GM23338 (cell line): Measurements from ENCODE around the gene THADA. TPM values are rescaled to one million over a fixed set of nuclear protein-coding genes. Genes with fewer than 3 reads are reported as not detected.

Experiments
- ATAC-seq: fragments of 200-7000 bp; cut with Tn5 transposase; 3 replicates; pipeline ENCODE4 v1.9.1; 2020
- DNase-seq: peaks from one replicate; pipeline ENCODE4 v3.0.0-alpha.2; 2015; ENCODE audit warnings: low spot score
- H2AFZ ChIP-seq: fragments of 200-600 bp; sonication (generic); 2 replicates; pipeline ENCODE4 v1.8.0; 2016; ENCODE audit warnings: antibody characterized with exemption, mild to moderate bottlenecking, moderate library complexity
- H3F3A ChIP-seq: fragments of 200-600 bp; sonication (generic); replicated peaks from 2 replicates; pipeline ENCODE4 v1.8.0; 2017; ENCODE audit warnings: antibody characterized with exemption, mixed run types, low read depth
- H3K27ac ChIP-seq: fragments of 200-600 bp; sonication (generic); 2 replicates; pipeline ENCODE4 v1.6.1; 2016; ENCODE audit warnings: low read depth
- H3K27me3 ChIP-seq: fragments of 200-600 bp; sonication (generic); 2 replicates; pipeline ENCODE4 v1.8.0; 2016; ENCODE audit warnings: mild to moderate bottlenecking, mixed run types, moderate library complexity; ENCODE audit not compliant: insufficient read depth
- H3K36me3 ChIP-seq: fragments of 200-600 bp; sonication (generic); 2 replicates; pipeline ENCODE4 v1.8.0; 2016; ENCODE audit warnings: mild to moderate bottlenecking; ENCODE audit not compliant: insufficient read depth
- H3K4me1 ChIP-seq: fragments of 200-600 bp; sonication (generic); 2 replicates; pipeline ENCODE4 v1.8.0; 2016; ENCODE audit warnings: mild to moderate bottlenecking, moderate library complexity; ENCODE audit not compliant: insufficient read depth
- H3K4me2 ChIP-seq: fragments of 200-600 bp; sonication (generic); 2 replicates; pipeline ENCODE4 v1.7.1; 2017; ENCODE audit warnings: mixed run types
- H3K4me3 ChIP-seq: fragments of 200-600 bp; sonication (generic); 2 replicates; pipeline ENCODE4 v1.6.1; 2016; ENCODE audit warnings: mixed run types
- H3K79me2 ChIP-seq: fragments of 200-600 bp; sonication (generic); replicated peaks from 2 replicates; pipeline ENCODE4 v1.8.0; 2017; ENCODE audit warnings: mild to moderate bottlenecking; ENCODE audit not compliant: insufficient read depth
- H3K9me2 ChIP-seq: fragments of 200-600 bp; sonication (generic); 2 replicates; pipeline ENCODE4 v1.8.0; 2017; ENCODE audit not compliant: insufficient read depth
- H4K20me1 ChIP-seq: fragments of 200-600 bp; sonication (generic); replicated peaks from 2 replicates; pipeline ENCODE4 v1.8.0; 2017; ENCODE audit warnings: mild to moderate bottlenecking; ENCODE audit not compliant: insufficient read depth
- H3K27ac Mint-ChIP-seq: 2 replicates; pipeline ENCODE4 v1.8.0; 2020; ENCODE audit warnings: inconsistent platforms, mild to moderate bottlenecking, moderate library complexity, mixed read lengths
- H3K27me3 Mint-ChIP-seq: 3 replicates; pipeline ENCODE4 v1.8.0; 2022; ENCODE audit warnings: low read depth, mild to moderate bottlenecking, moderate library complexity, mixed read lengths, inconsistent platforms; ENCODE audit not compliant: insufficient read depth, poor library complexity
- H3K36me3 Mint-ChIP-seq: 3 replicates; pipeline ENCODE4 v1.8.0; 2021; ENCODE audit warnings: low read depth, mild to moderate bottlenecking, inconsistent platforms, moderate library complexity, mixed read lengths
- H3K4me1 Mint-ChIP-seq: 3 replicates; pipeline ENCODE4 v1.8.0; 2020; ENCODE audit warnings: mild to moderate bottlenecking, inconsistent platforms, mixed read lengths
- H3K4me3 Mint-ChIP-seq: 3 replicates; pipeline ENCODE4 v1.8.0; 2021; ENCODE audit warnings: moderate library complexity, mild to moderate bottlenecking, inconsistent platforms, mixed read lengths
- H3K9me3 Mint-ChIP-seq: 3 replicates; pipeline ENCODE4 v1.8.0; 2020; ENCODE audit warnings: moderate library complexity, mild to moderate bottlenecking, inconsistent platforms, mixed read lengths
- CREB1 ChIP-seq: fragments of 250-450 bp; sonication (Bioruptor Pico); IDR thresholded peaks from 2 replicates; pipeline ENCODE4 v1.5.0; 2020; ENCODE audit warnings: low read depth, mild to moderate bottlenecking, moderate library complexity
- CTCF ChIP-seq, 2 experiments: fragments of 200-600 bp in 1 of 2; sonication (generic) in 1 of 2; conservative IDR thresholded peaks; 2 replicates each; pipeline versions ENCODE4 v1.5.1 to v1.6.1; 2016 to 2017; ENCODE audit warnings: antibody characterized with exemption in 2 of 2, low read depth in 2 of 2, mild to moderate bottlenecking in 2 of 2, moderate library complexity in 1 of 2
- ETS1 ChIP-seq: IDR thresholded peaks from 2 replicates; pipeline ENCODE4 v1.6.1; 2016; ENCODE audit warnings: antibody characterized with exemption
- EZH2 ChIP-seq: fragments of 200-600 bp; sonication (generic); IDR thresholded peaks from one replicate; pipeline ENCODE4 v1.8.0; 2017; ENCODE audit warnings: antibody characterized with exemption, mild to moderate bottlenecking, low read depth; ENCODE audit not compliant: unreplicated experiment
- EZH2phosphoT487 ChIP-seq: fragments of 200-600 bp; sonication (generic); IDR thresholded peaks from one replicate; pipeline ENCODE4 v1.8.1; 2018; ENCODE audit warnings: antibody characterized with exemption; ENCODE audit not compliant: unreplicated experiment
- JUNB ChIP-seq: IDR thresholded peaks from one replicate; pipeline ENCODE4 v1.6.1; 2016; ENCODE audit warnings: antibody characterized with exemption; ENCODE audit not compliant: unreplicated experiment
- NANOG ChIP-seq: IDR thresholded peaks from 2 replicates; pipeline ENCODE4 v1.6.1; 2016; ENCODE audit warnings: antibody characterized with exemption, borderline replicate concordance
- POLR2AphosphoS5 ChIP-seq: IDR thresholded peaks from 2 replicates; pipeline ENCODE4 v1.6.1; 2016; ENCODE audit warnings: antibody characterized with exemption, low read depth
- REST ChIP-seq: IDR thresholded peaks from one replicate; pipeline ENCODE4 v1.6.1; 2018; ENCODE audit warnings: antibody characterized with exemption; ENCODE audit not compliant: unreplicated experiment
- STAT1 ChIP-seq: IDR thresholded peaks from one replicate; pipeline ENCODE4 v1.6.1; 2016; ENCODE audit warnings: antibody characterized with exemption; ENCODE audit not compliant: unreplicated experiment
- ZNF114 ChIP-seq: fragments of 250-450 bp; sonication (Bioruptor Pico); IDR thresholded peaks from 2 replicates; pipeline ENCODE4 v1.5.0; 2020; ENCODE audit warnings: mild to moderate bottlenecking, moderate library complexity
- ZNF331 ChIP-seq: fragments of 250-450 bp; sonication (Bioruptor Pico); IDR thresholded peaks from 2 replicates; pipeline ENCODE4 v1.5.0; 2020; ENCODE audit warnings: low read depth, mild to moderate bottlenecking, moderate library complexity
- ZNF462 ChIP-seq: fragments of 250-450 bp; sonication (Bioruptor Pico); IDR thresholded peaks from 2 replicates; pipeline ENCODE4 v1.5.0; 2020; ENCODE audit warnings: mild to moderate bottlenecking, moderate library complexity
- polyA plus RNA-seq: library from polyadenylated mRNA; unstranded; fragments of >200 nt; fragmentation: Nextera tagmentation; extraction: Ambion mirVana; gene quantifications from 2 replicates; pipeline ENCODE4 v1.2.1, GENCODE V29; 2016
- total RNA-seq: library from RNA; depleted of rRNA; stranded (reverse); fragments of >200 nt; shearing (Covaris generic); gene quantifications from 2 replicates; pipeline ENCODE4 v1.2.3, GENCODE V29; 2014

THADA gene
- total and polyA plus RNA-seq, 2 experiments from 2014 or later = 17.0 to 30.7 TPM

- 0 out of 2 replicates have a peak, but pooled peaks cover 6% of the 10 kb centered on the region for H3K9me2 ChIP-seq
- H3K27me3 ChIP-seq = no peaks in the 10 kb centered on the region
- peaks cover 8% of the 10 kb centered on the region for H3K36me3 Mint-ChIP-seq
- H3K4me2 ChIP-seq = no peak overlapping the region
- no peaks in the 10 kb centered on the region for H3K36me3 ChIP-seq
- H3K9me3 Mint-ChIP-seq = no peaks in the 10 kb centered on the region
- H3K27me3 Mint-ChIP-seq = no peaks in the 10 kb centered on the region
- H3K27ac Mint-ChIP-seq = no peak overlapping the region
- ATAC-seq (no peak), DNase-seq (no peak)
- peaks cover 8% of the 10 kb centered on the region; the same call in 1 of the 2 replicates for H3F3A ChIP-seq
- no peak overlapping the region for H2AFZ ChIP-seq
- no peaks in the 10 kb centered on the region; the same call in 1 of the 2 replicates for H4K20me1 ChIP-seq
- H3K79me2 ChIP-seq = no peaks in the 10 kb centered on the region
- TF ChIP-seq POLR2AphosphoS5 (no peak), REST (no peak), STAT1 (no peak), CREB1 (no peak), NANOG (no peak), ETS1 (no peak), ZNF114 (CRISPR knock-in tag) (no peak), EZH2phosphoT487 (no peak), JUNB (no peak), EZH2 (no peak), ZNF331 (no peak), ZNF462 (CRISPR knock-in tag) (no peak), CTCF (conservative IDR thresholded peaks at IDR 0.05; ENCODE audit: low read depth in 2 of 2) (no peak)
- H3K4me3 Mint-ChIP-seq = no peak overlapping the region
- H3K4me3 ChIP-seq = no peak overlapping the region
- H3K4me1 Mint-ChIP-seq = no peaks in the 10 kb centered on the region
- H3K4me1 ChIP-seq = no peaks in the 10 kb centered on the region
- H3K27ac ChIP-seq = no peak overlapping the region; the same call in 1 of the 2 replicates
These were observed 82.0 kb downstream of the THADA start for GRCh38 chr2:43513796-43514195.
